BE2C (cell line): ENCODE data around the gene TMEM87B.

ENCODE experiments used
- DNase-seq: peaks from one replicate; pipeline ENCODE4 v3.0.0-alpha.2; 2020
- H3K27me3 ChIP-seq: fragments of 250-450 bp; sonication (Bioruptor Pico); 2 replicates; pipeline ENCODE4 v1.5.1; 2020; ENCODE audit warnings: mild to moderate bottlenecking
- H3K36me3 ChIP-seq: fragments of 250-450 bp; sonication (Bioruptor Pico); 2 replicates; pipeline ENCODE4 v1.5.1; 2020; ENCODE audit warnings: mild to moderate bottlenecking
- H3K4me1 ChIP-seq: fragments of 250-450 bp; sonication (Bioruptor Pico); 2 replicates; pipeline ENCODE4 v1.5.1; 2020
- H3K4me3 ChIP-seq: 2 replicates; pipeline ENCODE4 v1.5.1; 2011; ENCODE audit warnings: low read depth, low read length
- H3K9me3 ChIP-seq: fragments of 250-450 bp; sonication (Bioruptor Pico); 2 replicates; pipeline ENCODE4 v1.5.1; 2020
- CTCF ChIP-seq: IDR thresholded peaks from 2 replicates; pipeline ENCODE4 v1.5.1; 2012; ENCODE audit warnings: mild to moderate bottlenecking, low read depth, low read length

The TMEM87B gene

GRCh38 chr2:112149194-112149593 is 94.1 kb downstream of the TMEM87B start:
- no peak for DNase-seq
- no peak overlapping the region for H3K4me3 ChIP-seq
- H3K9me3 ChIP-seq: no peaks in the 10 kb centered on the region
- no peak for TF ChIP-seq CTCF
- no peaks in the 10 kb centered on the region for H3K4me1 ChIP-seq
- no peaks in the 10 kb centered on the region for H3K36me3 ChIP-seq
- H3K27me3 ChIP-seq: no peaks in the 10 kb centered on the region

GRCh38 chr2:112149866-112150435 is 94.9 kb downstream of the TMEM87B start:
- Histone ChIP-seq H3K27me3 (no peaks in the 10 kb centered on the region), H3K36me3 (no peaks in the 10 kb centered on the region), H3K9me3 (no peaks in the 10 kb centered on the region), H3K4me1 (no peaks in the 10 kb centered on the region), H3K4me3 (no peak overlapping the region)
- DNase-seq: no peak
- TF ChIP-seq CTCF: no peak

- no peaks in the 10 kb centered on the region for H3K4me1 ChIP-seq
- no peak for DNase-seq
- no peaks in the 10 kb centered on the region for H3K36me3 ChIP-seq
- TF ChIP-seq CTCF: no peak
- no peak overlapping the region for H3K4me3 ChIP-seq
- H3K27me3 ChIP-seq: no peaks in the 10 kb centered on the region
- no peaks in the 10 kb centered on the region for H3K9me3 ChIP-seq
These were observed 95.4 kb downstream of the TMEM87B start for GRCh38 chr2:112150447-112150846.

DNA sequence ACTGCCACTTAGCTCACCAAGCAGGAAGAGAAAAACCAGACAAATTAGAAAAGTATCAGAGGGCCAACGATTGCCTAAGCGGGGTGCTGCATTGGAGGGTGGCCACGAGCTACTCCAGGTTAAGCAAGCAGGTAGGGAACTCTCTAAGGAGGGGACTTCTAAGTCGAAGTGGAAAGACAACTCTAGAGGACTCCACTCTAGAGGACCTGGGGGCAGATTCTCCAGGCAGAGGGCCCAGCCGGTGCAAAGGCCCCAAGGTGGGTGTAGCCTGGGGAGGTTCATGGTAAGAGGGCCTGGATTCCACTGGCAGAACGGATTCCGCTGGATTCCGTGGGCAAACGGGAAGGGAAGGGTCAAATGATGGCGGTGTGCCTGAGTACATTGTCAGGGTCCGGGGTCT is 95.8 kb downstream of the TMEM87B start:
- Histone ChIP-seq H3K36me3 (no peaks in the 10 kb centered on the region), H3K27me3 (no peaks in the 10 kb centered on the region), H3K9me3 (no peaks in the 10 kb centered on the region), H3K4me3 (no peak overlapping the region), H3K4me1 (no peaks in the 10 kb centered on the region)
- no peak for DNase-seq
- no peak for TF ChIP-seq CTCF

DNA sequence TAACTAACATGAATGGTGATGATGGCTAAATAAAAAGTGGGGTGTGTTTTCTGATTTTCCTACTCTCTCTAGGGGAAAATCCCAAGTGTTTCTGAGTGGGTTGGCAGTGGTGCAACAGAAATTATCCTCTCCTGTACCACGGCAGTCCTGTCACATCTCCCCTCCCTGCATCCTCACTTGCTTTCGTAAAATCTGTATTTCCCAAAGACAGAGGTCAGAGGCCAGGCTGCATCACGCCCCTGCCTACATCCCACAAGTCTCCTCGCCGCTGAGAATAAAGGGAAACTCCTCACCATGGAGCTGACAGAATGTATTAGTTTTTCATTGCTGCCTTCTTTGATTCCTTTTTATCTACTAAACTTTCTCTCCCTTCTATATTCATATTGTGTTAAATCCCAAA is 96.2 kb downstream of the TMEM87B start:
- Histone ChIP-seq H3K4me1 (no peaks in the 10 kb centered on the region), H3K27me3 (no peaks in the 10 kb centered on the region), H3K9me3 (no peaks in the 10 kb centered on the region), H3K36me3 (no peaks in the 10 kb centered on the region), H3K4me3 (no peak overlapping the region)
- DNase-seq: no peak
- no peak for TF ChIP-seq CTCF

GRCh38 chr2:112151701-112152440 is 96.8 kb downstream of the TMEM87B start:
- Histone ChIP-seq H3K27me3 (no peaks in the 10 kb centered on the region), H3K4me1 (no peaks in the 10 kb centered on the region), H3K36me3 (no peaks in the 10 kb centered on the region), H3K9me3 (no peaks in the 10 kb centered on the region), H3K4me3 (no peak overlapping the region)
- DNase-seq: no peak
- no peak for TF ChIP-seq CTCF
